Ovary (tissue), 3 donors: ENCODE data around the gene RPL38.

Source experiments
- EP300 ChIP-seq: sonication (generic); formaldehyde crosslinking; IDR thresholded peaks from one replicate; pipeline ENCODE4 v1.6.1; 2017; ENCODE audit warnings: antibody characterized with exemption
- POLR2A ChIP-seq: fragments of 450-650 bp; IDR thresholded peaks from one replicate; pipeline ENCODE4 v1.6.1; 2017; ENCODE audit warnings: antibody characterized with exemption, mild to moderate bottlenecking, moderate library complexity
- TF ChIP-seq, protein P1 (sequence below), 3 donors: fragments of 450-650 bp in 2 of 3; fragments of 200-600 bp in 1 of 3; IDR thresholded peaks; one replicate each; pipeline versions ENCODE4 v1.5.1 to v1.8.0; 2016 to 2022; ENCODE audit warnings: antibody characterized with exemption in 3 of 3, mild to moderate bottlenecking in 1 of 3
- donor health status: DM: no; HTN: no; CAD: no.

DNA sequence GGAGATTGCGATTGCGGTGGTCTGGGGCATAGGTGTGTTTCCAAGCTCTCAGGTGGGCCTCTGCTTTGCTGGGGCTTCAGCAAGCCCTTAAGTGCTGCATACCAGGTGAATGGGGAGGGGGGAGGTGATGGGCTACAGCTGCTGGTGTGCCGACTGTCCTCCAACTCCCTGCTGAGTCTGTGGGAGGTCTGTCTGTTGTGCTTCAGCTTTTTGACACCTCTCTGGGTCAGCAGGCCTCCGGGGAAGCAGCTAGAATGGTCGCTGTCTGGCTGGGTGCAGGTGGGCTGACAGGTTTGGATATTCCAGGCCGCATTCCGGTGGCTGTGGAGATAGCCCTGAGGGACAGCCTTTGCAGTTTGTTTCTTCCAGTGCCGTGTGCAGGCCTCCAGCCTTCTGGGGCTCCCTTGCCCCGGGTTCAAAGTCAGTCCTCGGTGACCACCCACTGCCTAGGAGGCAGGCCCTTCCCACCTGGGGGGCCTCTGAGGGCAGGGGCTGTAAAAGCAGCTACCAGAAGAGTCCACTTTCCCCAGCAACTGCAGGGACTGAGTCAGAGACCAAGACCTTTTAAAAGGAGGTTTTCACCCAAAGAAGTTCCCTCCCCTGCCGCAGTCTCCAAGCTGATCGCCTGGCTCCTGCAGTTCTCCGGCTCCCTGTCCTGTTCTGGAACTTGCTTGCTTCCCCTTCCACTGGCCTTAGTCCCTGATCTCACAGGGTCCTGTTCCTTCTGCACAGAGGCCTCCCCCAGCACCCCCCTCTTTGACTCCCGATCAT, 7.8 kb downstream of the RPL38 start:
- TF ChIP-seq, protein P1, sequence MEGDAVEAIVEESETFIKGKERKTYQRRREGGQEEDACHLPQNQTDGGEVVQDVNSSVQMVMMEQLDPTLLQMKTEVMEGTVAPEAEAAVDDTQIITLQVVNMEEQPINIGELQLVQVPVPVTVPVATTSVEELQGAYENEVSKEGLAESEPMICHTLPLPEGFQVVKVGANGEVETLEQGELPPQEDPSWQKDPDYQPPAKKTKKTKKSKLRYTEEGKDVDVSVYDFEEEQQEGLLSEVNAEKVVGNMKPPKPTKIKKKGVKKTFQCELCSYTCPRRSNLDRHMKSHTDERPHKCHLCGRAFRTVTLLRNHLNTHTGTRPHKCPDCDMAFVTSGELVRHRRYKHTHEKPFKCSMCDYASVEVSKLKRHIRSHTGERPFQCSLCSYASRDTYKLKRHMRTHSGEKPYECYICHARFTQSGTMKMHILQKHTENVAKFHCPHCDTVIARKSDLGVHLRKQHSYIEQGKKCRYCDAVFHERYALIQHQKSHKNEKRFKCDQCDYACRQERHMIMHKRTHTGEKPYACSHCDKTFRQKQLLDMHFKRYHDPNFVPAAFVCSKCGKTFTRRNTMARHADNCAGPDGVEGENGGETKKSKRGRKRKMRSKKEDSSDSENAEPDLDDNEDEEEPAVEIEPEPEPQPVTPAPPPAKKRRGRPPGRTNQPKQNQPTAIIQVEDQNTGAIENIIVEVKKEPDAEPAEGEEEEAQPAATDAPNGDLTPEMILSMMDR (IDR thresholded peaks at IDR 0.05) = no peak
- TF ChIP-seq POLR2A (no peak), EP300 (no peak)
